Colonic mucosa (tissue), 4 donors: ENCODE results near the gene HOOK1. TPM values are rescaled to one million over a fixed set of nuclear protein-coding genes. Genes with fewer than 3 reads are reported as not detected.

ENCODE experiments used
- DNase-seq: peaks from one replicate; pipeline ENCODE4 v3.0.0-alpha.2; 2020
- H3K27ac ChIP-seq: fragments of 200-600 bp; one replicate; pipeline ENCODE4 v1.8.0; 2021
- H3K27me3 ChIP-seq: fragments of 200-600 bp; one replicate; pipeline ENCODE4 v1.8.0; 2021
- H3K36me3 ChIP-seq: fragments of 200-600 bp; one replicate; pipeline ENCODE4 v1.8.0; 2021
- H3K4me1 ChIP-seq: fragments of 200-600 bp; one replicate; pipeline ENCODE4 v1.8.0; 2021; ENCODE audit warnings: mild to moderate bottlenecking
- H3K4me3 ChIP-seq: fragments of 200-600 bp; one replicate; pipeline ENCODE4 v1.8.0; 2021
- H3K9ac ChIP-seq, 2 donors: one replicate each; pipeline ENCODE4 v1.7.0; 2013; ENCODE audit warnings: control low read depth in 2 of 2, low read depth in 2 of 2, low read length in 2 of 2
- H3K9me3 ChIP-seq: fragments of 200-600 bp; one replicate; pipeline ENCODE4 v1.8.0; 2021
- intact Hi-C: fragments of 100-400 bp; cut with DNase I; formaldehyde crosslinking; loops from one replicate; pipeline ENCODE4 v1.14.1; 2022
- total RNA-seq, 2 donors: library from RNA; stranded (reverse); fragmentation: NEBNext Ultra II Directional in 1 of 2; extraction: Animal tissue kit (Norgen Biotek cat#: 25700) in 1 of 2; gene quantifications; one replicate each; pipeline ENCODE4 v1.2.1, GENCODE V29; 2021
- TF ChIP-seq, protein P1 (sequence below): fragments of 200-600 bp; IDR thresholded peaks from one replicate; pipeline ENCODE4 v1.8.0; 2022; ENCODE audit warnings: antibody characterized with exemption, mild to moderate bottlenecking
- donor health status: healthy.
- donor health status: DM: no; HTN: no; CAD: no.
- donor health status: DM: no; HTN: no; CAD: no.

HOOK1 gene
- total RNA-seq, 2 donors from 2014 or later, result 42.4 to 47.8 TPM

DNA sequence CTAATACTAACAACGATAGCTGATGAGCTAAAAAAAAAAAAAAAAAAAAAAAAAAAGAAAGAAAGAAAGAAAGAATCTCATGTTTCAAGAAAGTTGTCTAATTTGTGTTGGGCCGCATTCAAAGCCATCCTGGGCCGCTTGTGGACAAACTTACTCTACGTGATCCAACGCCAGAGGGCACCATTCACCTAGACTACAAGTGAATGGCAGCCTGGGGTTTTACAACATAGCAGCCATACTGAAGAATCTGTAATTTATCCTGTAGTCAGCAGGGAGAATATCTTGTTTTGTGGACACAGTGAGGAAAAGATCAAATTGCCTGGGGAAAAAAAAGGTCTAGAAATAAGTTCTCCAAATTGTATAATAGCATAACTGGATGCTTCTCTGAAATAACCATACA lies 64.8 kb downstream of the HOOK1 start:
- Histone ChIP-seq H3K4me1 (no peaks in the 10 kb centered on the region), H3K4me3 (no peak overlapping the region), H3K9ac (no peak overlapping the region), H3K36me3 (no peaks in the 10 kb centered on the region), H3K27ac (no peak overlapping the region), H3K27me3 (no peaks in the 10 kb centered on the region), H3K9me3 (no peaks in the 10 kb centered on the region)
- DNase-seq, result peak; percentile 91
- intact Hi-C loops, result loop anchor here (2.0 kb wide), 1 partner anchor 67 kb away; no protein-coding TSS in a partner anchor
- TF ChIP-seq, protein P1, sequence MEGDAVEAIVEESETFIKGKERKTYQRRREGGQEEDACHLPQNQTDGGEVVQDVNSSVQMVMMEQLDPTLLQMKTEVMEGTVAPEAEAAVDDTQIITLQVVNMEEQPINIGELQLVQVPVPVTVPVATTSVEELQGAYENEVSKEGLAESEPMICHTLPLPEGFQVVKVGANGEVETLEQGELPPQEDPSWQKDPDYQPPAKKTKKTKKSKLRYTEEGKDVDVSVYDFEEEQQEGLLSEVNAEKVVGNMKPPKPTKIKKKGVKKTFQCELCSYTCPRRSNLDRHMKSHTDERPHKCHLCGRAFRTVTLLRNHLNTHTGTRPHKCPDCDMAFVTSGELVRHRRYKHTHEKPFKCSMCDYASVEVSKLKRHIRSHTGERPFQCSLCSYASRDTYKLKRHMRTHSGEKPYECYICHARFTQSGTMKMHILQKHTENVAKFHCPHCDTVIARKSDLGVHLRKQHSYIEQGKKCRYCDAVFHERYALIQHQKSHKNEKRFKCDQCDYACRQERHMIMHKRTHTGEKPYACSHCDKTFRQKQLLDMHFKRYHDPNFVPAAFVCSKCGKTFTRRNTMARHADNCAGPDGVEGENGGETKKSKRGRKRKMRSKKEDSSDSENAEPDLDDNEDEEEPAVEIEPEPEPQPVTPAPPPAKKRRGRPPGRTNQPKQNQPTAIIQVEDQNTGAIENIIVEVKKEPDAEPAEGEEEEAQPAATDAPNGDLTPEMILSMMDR, result peak; percentile 59

DNA sequence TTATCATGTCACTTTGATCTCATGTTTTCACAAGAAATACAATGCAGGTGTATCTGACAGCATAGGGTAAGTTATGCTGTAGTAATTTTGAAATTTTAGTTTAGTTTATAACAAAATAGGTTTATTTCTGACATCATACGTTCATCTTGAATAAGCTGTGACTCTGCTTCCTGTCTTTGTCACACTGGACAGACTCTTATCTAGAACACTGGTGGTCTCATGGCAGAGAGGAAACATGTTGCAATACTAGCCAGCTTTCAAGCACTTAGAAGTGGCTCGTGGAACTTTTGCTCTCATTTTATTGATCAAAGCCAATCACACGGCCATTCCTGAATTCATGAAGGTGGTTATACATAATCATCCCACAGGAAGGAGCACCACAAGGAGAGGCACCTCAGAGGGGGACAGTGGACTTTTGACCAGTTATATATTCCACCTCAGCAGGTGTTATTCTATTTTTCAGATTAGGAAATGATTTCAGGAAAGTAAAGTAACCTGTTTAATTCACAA lies 65.3 kb downstream of the HOOK1 start:
- Histone ChIP-seq H3K9ac (no peak overlapping the region), H3K36me3 (no peaks in the 10 kb centered on the region), H3K4me3 (no peak overlapping the region), H3K4me1 (no peaks in the 10 kb centered on the region), H3K9me3 (no peaks in the 10 kb centered on the region), H3K27me3 (no peaks in the 10 kb centered on the region), H3K27ac (no peak overlapping the region)
- TF ChIP-seq, protein P1, result no peak
- no peak for DNase-seq
- intact Hi-C loops, result loop anchor here (2.0 kb wide), 1 partner anchor 67 kb away; no protein-coding TSS in a partner anchor

DNA sequence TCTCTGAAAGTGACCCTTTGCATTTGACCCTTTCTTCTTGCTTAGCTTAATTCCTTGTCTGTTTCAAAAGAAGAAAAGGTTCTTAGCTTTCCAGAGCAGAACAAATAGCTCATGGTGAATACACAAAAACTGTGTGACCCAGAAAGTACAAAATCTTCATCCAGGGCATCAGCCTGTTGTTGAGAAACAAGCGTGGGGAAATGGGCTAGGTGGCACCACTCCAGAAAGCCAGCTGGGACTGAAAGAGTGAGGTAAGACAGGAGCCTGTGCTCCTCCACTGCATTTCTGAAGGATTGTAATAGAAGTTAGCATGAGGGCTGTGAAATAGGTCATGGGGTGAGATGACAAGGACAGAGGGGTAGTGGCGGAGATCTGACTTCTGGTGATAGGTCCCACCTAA lies 66.0 kb downstream of the HOOK1 start:
- no peak for DNase-seq
- TF ChIP-seq, protein P1, result no peak
- H3K4me1 ChIP-seq, result no peaks in the 10 kb centered on the region
- H3K27ac ChIP-seq, result no peak overlapping the region
- no peaks in the 10 kb centered on the region for H3K36me3 ChIP-seq
- no peak overlapping the region for H3K4me3 ChIP-seq
- H3K9ac ChIP-seq, result no peak overlapping the region
- no peaks in the 10 kb centered on the region for H3K9me3 ChIP-seq
- no peaks in the 10 kb centered on the region for H3K27me3 ChIP-seq
- intact Hi-C loops, result no loop called here

DNA sequence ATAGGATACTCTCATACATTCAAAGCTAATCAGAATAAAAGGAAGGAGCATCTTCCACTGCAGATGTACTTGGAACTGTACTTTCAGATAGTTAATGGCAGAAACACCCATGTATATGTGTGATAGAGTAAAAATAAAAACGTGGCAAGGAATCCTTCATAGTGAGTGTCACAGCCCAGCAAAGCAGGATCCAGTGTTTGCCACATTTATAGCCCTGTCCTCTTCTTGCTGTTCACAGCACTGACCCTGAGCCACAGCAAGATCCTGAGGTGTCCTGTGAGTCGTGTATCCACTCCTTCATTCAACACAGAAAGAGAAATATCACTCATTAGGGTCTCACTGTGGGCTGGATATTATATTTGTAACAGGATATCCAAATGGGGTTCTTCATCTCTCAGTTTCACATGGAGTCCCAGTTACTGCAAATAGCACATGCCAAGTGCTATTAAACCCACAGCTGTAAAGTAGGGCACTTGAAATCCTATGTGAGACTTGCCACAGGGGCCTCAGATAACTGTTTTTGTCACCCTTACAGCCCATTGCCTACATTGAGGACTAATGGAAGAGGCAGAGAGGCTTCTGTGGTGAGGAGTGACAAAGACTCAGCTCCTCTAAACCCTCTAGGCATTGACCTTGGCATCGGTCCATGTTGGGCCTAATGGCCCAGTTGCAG lies 70.5 kb downstream of the HOOK1 start:
- Histone ChIP-seq H3K9ac (no peak overlapping the region), H3K27ac (no peak overlapping the region), H3K9me3 (no peaks in the 10 kb centered on the region), H3K4me1 (no peaks in the 10 kb centered on the region), H3K27me3 (no peaks in the 10 kb centered on the region), H3K4me3 (no peak overlapping the region), H3K36me3 (no peaks in the 10 kb centered on the region)
- intact Hi-C loops, result no loop called here
- TF ChIP-seq, protein P1, result no peak
- no peak for DNase-seq

DNA sequence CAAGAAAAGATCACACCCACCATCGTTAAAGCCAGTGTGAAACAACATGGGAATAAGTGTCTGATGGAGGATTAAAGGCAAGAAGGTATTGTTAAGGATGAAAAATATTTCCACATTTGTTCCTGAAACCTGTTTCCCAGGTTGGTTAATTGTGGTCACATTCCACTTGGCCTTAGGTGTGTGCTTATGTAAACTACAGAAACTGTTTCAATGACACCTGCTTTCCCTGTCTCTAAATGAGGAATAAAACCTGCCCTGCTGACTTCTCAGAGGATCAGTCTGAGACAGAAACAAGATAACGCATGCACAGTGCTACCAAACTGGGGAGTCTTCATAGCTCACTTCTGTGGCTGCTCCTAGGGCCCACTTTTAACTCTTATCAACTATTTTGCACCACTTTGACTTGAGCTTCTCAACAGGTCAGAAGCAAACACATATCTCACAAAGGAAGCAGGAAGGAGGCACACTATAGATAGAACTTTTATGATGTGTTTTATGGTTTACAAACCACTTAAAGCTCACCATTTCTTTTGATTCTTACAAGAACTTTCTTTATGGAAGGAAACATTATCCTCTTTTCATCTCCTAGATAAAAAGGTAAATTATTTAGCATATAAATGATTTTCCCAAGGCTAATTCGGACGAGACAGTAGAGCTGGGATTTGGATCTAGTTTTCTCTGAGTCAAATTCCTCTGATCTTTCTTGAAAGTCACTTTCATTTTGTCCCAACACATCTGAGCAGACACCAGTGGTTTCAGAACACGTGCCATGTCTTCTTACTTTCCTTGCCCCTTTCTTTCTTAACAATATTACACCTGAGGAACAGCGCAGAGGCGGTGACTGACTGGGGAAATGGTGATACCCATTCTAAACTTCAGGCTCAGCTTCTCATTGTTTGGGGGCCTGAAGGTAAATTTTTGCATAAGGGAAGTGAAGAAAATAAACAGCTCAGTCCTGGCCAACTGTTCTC lies 78.4 kb downstream of the HOOK1 start:
- Histone ChIP-seq H3K4me1 (peaks cover 17% of the 10 kb centered on the region), H3K9me3 (no peaks in the 10 kb centered on the region), H3K9ac (peak overlapping the region in 1 of 2 donors; percentile 59), H3K36me3 (no peaks in the 10 kb centered on the region), H3K27me3 (no peaks in the 10 kb centered on the region), H3K27ac (peak overlapping the region; percentile 86), H3K4me3 (no peak overlapping the region)
- TF ChIP-seq, protein P1, result no peak
- peak; percentile 57 for DNase-seq
- intact Hi-C loops, result no loop called here
